Stimulated activated naive B cell treated with anti-CD40 and anti-IgM and Interleukin-4, amounts not matched to agents 10 μg/mL and 1 μg/mL and 100 μg/mL, for 72 hours (primary cell): ENCODE data around the gene PAXX.
A peak's percentile ranks its signal among the peaks of the same experiment; 100 is the strongest.

Experiments used
- ATAC-seq, 2 donors: fragments of 150-1000 bp; cut with Tn5 transposase; replicated peaks; 2 replicates each; pipeline ENCODE4 v1.10.0; 2021; ENCODE audit warnings: moderate library complexity in 1 of 2
- DNase-seq: peaks from one replicate; pipeline ENCODE4 v3.0.0; 2021
- H3K27ac Mint-ChIP-seq: one replicate; pipeline ENCODE4 v1.8.0; 2022; ENCODE audit warnings: mild to moderate bottlenecking, mixed read lengths
- H3K27me3 Mint-ChIP-seq, 2 donors: one replicate each; pipeline ENCODE4 v1.8.0; 2022; ENCODE audit warnings: mixed read lengths in 2 of 2
- H3K36me3 Mint-ChIP-seq, 2 donors: one replicate each; pipeline ENCODE4 v1.8.0; 2022; ENCODE audit warnings: mixed read lengths in 2 of 2, mild to moderate bottlenecking in 1 of 2
- H3K4me1 Mint-ChIP-seq, 2 donors: one replicate each; pipeline ENCODE4 v1.8.0; 2022; ENCODE audit warnings: mixed read lengths in 2 of 2, mild to moderate bottlenecking in 1 of 2
- H3K4me3 Mint-ChIP-seq, 2 donors: one replicate each; pipeline ENCODE4 v1.8.0; 2022; ENCODE audit warnings: mild to moderate bottlenecking in 2 of 2, mixed read lengths in 2 of 2, moderate library complexity in 1 of 2
- H3K9me3 Mint-ChIP-seq, 2 donors: one replicate each; pipeline ENCODE4 v1.8.0; 2022; ENCODE audit warnings: mixed read lengths in 2 of 2, mild to moderate bottlenecking in 1 of 2

The PAXX gene

GRCh38 chr9:136958473-136958872 lies 33.7 kb upstream of the PAXX start:
- Mint-ChIP-seq H3K4me3 (no peak overlapping the region), H3K27ac (no peak overlapping the region), H3K9me3 (peaks cover 6% of the 10 kb centered on the region in 2 donors), H3K4me1 (no peaks in the 10 kb centered on the region), H3K36me3 (peaks cover 3 to 5% of the 10 kb centered on the region in 2 donors), H3K27me3 (peaks cover 13 to 16% of the 10 kb centered on the region in 2 donors)
- DNase-seq (no peak), ATAC-seq (no peak)

DNA sequence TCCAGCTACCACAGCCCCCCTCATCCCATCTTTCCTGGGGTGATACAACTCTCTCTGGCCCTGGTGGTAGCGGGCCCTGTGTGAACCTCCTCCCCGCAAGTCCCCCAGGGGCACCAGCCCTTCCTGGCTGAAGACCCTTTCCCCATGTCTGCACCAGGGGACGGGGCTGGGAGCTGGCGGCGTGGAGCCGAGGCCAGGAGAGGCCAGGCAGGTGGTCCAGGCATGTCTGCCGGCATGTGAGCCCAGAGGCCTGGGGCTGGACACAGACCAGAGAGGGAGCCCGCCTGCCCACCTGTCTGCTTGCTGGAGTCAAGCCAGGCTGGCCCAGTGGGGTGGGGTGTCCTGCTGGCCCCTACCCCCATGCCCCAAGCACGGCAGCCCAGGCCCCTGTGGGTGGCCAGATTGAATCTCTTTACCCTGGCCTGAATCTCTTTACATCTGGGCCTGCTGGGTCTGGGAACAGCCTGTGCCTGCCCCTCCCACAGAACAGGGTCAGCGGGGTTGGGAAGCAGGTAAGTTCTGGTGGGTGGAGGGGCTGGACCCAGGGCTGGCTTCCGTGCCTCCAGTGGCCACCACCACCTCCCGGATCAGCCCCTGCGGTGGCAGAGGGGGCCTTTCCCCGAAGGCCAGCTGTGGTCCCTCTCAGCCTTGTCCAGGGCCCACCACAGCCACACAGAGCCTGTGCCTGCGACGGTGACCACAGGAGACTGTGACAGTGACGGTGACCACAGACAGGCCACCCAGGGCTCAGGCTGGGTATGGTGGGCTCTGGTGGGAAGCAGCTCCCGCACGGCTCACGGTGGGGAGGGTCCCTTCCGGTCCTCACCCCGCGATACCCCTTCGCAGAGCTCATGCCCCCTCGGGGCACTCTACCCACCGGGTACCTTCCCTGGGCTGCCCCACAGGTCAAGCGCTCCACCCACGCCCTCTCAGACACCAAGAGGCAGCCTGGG lies 33.0 kb upstream of the PAXX start:
- H3K4me3 Mint-ChIP-seq: no peak overlapping the region
- H3K27ac Mint-ChIP-seq: no peak overlapping the region
- H3K4me1 Mint-ChIP-seq: no peaks in the 10 kb centered on the region
- DNase-seq: no peak
- peaks cover 13 to 16% of the 10 kb centered on the region in 2 donors for H3K27me3 Mint-ChIP-seq
- peaks cover 6% of the 10 kb centered on the region in 2 donors for H3K9me3 Mint-ChIP-seq
- peaks cover 3 to 5% of the 10 kb centered on the region in 2 donors for H3K36me3 Mint-ChIP-seq
- no peak for ATAC-seq

DNA sequence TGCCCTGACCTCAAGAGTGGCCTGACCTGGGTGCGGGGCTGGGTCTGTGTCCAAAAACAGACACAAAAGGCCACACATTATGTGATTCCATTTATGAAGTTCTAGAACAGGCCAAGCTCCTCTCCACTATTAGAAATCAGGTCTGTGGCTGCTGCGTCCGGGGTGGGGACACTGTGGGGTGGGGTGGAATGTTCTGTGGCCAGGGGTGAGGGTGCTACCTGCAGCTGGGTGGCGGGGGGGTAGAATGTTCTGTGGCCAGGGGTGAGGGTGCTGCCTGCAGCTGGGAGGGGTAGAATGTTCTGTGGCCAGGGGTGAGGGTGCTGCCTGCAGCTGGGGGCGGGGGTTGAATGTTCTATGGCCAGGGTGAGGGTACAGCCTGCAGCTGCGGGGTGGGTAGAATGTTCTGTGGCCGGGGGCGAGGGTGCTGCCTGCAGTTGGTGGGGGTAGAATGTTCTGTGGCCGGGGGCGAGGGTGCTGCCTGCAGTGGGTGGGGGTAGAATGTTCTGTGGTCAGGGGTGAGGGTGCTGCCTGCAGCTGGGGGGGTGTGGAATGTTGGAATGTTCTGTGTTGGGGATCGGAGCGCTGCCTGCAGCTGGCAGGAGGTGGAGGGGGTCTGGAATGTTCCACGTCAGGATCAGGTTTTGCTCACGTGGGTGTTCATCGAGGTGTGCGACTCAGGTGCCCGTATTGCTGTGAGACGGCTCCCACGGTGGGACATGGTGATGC lies 31.8 kb upstream of the PAXX start:
- Mint-ChIP-seq H3K9me3 (peaks cover 6% of the 10 kb centered on the region in 2 donors), H3K4me1 (no peaks in the 10 kb centered on the region), H3K4me3 (no peak overlapping the region), H3K27me3 (peaks cover 13 to 16% of the 10 kb centered on the region in 2 donors), H3K36me3 (peaks cover 3 to 5% of the 10 kb centered on the region in 2 donors), H3K27ac (no peak overlapping the region)
- no peak for DNase-seq
- ATAC-seq: no peak

GRCh38 chr9:136960938-136961275 lies 31.3 kb upstream of the PAXX start:
- DNase-seq (no peak), ATAC-seq (no peak)
- Mint-ChIP-seq H3K36me3 (peaks cover 3 to 5% of the 10 kb centered on the region in 2 donors), H3K4me1 (peaks cover 3 to 4% of the 10 kb centered on the region in 2 donors), H3K27me3 (peaks cover 17 to 20% of the 10 kb centered on the region in 2 donors), H3K4me3 (no peak overlapping the region), H3K27ac (no peak overlapping the region), H3K9me3 (peaks cover 6% of the 10 kb centered on the region in 2 donors)

GRCh38 chr9:136961279-136962065 lies 30.8 kb upstream of the PAXX start:
- Mint-ChIP-seq H3K9me3 (peaks cover 4% of the 10 kb centered on the region in 2 donors), H3K36me3 (peaks cover 3 to 4% of the 10 kb centered on the region in 2 donors), H3K27ac (no peak overlapping the region), H3K27me3 (peaks cover 20% of the 10 kb centered on the region in 2 donors), H3K4me1 (peaks cover 7 to 10% of the 10 kb centered on the region in 2 donors), H3K4me3 (no peak overlapping the region)
- DNase-seq (no peak), ATAC-seq (no peak)

DNA sequence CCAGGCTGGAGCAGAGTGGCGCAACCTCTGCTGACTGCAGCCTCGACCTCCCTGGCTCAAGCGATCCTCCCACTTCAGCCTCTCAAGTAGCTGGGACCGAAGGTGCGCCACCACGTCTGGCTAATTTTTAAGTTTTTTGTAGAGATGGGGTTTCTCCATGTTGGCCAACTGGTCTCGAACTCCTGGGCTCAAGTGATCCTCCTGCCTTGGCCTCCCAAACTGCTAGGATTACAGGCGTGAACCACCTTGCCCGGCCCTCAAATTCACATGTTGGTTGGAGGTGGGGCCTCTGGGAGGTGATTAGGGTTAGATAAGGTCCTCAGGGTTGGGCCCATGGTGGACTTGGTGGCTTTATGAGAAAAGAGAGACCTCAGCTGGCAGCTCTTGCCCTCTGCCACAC lies 30.1 kb upstream of the PAXX start:
- no peak overlapping the region for H3K27ac Mint-ChIP-seq
- H3K4me1 Mint-ChIP-seq: peaks cover 7 to 11% of the 10 kb centered on the region in 2 donors
- DNase-seq (no peak), ATAC-seq (no peak)
- H3K27me3 Mint-ChIP-seq: peaks cover 18 to 20% of the 10 kb centered on the region in 2 donors
- no peaks in the 10 kb centered on the region for H3K9me3 Mint-ChIP-seq
- H3K4me3 Mint-ChIP-seq: no peak overlapping the region
- peaks cover 0 to 3% of the 10 kb centered on the region in 2 donors for H3K36me3 Mint-ChIP-seq

GRCh38 chr9:136962701-136963248 lies 29.4 kb upstream of the PAXX start:
- peaks cover 7 to 11% of the 10 kb centered on the region in 2 donors for H3K4me1 Mint-ChIP-seq
- no peak overlapping the region for H3K4me3 Mint-ChIP-seq
- DNase-seq (no peak), ATAC-seq (no peak)
- H3K27ac Mint-ChIP-seq: no peak overlapping the region
- H3K27me3 Mint-ChIP-seq: peaks cover 20% of the 10 kb centered on the region in 2 donors
- H3K9me3 Mint-ChIP-seq: no peaks in the 10 kb centered on the region
- peaks cover 0 to 3% of the 10 kb centered on the region in 2 donors for H3K36me3 Mint-ChIP-seq

DNA sequence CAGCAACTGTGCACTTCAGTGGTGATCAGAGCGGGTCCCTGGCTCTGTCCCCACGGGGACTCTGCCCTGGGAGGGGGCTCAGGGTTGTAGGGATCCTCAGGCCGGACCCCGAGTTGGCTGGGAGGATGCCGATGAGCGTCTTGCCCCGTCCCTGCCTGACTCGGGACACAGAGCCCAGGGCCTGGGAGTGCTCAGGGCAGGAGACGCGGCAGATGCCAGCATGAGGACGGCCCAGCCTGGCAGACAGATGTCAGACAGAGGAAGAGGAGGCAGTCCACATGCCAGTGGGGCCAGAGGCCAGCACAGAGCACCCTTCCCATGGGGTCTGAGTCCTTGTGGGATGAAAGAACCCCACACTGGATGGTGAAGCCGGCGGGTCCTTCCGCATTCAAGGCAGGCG lies 28.9 kb upstream of the PAXX start:
- peaks cover 7 to 11% of the 10 kb centered on the region in 2 donors for H3K4me1 Mint-ChIP-seq

DNA sequence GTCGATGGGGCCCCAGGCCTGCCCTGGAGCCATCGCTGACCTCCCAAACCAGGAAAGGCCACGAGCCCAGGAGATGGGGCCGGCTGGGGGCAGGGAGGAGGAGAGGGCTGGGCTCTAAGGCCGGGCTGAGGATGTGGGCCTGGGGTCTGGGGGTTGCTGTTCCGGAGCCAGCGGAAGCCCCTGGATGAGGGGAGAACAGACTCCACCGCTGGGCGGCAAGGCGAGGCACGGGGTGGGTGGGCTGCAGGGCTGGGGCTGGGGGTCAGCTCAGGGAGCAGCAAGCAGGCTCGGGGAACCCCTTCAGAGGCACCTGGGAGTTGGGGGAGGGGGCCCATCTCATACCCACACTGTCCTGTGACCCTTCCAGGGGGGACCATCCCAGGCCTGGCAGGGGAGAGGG lies 28.5 kb upstream of the PAXX start:
- no peak for ATAC-seq
- no peaks in the 10 kb centered on the region for H3K9me3 Mint-ChIP-seq
- peaks cover 7 to 11% of the 10 kb centered on the region in 2 donors for H3K4me1 Mint-ChIP-seq
- no peak overlapping the region for H3K4me3 Mint-ChIP-seq
- H3K27ac Mint-ChIP-seq: no peak overlapping the region
- peaks cover 18 to 23% of the 10 kb centered on the region in 2 donors for H3K27me3 Mint-ChIP-seq
- H3K36me3 Mint-ChIP-seq: peaks cover 0 to 2% of the 10 kb centered on the region in 2 donors
- DNase-seq: no peak

More for the DNA sequence above, 28.9 kb upstream of the PAXX start:
- no peak for DNase-seq
- Mint-ChIP-seq H3K36me3 (peaks cover 0 to 3% of the 10 kb centered on the region in 2 donors), H3K4me3 (no peak overlapping the region), H3K9me3 (no peaks in the 10 kb centered on the region), H3K27me3 (peaks cover 20 to 24% of the 10 kb centered on the region in 2 donors), H3K27ac (no peak overlapping the region)
- no peak for ATAC-seq

DNA sequence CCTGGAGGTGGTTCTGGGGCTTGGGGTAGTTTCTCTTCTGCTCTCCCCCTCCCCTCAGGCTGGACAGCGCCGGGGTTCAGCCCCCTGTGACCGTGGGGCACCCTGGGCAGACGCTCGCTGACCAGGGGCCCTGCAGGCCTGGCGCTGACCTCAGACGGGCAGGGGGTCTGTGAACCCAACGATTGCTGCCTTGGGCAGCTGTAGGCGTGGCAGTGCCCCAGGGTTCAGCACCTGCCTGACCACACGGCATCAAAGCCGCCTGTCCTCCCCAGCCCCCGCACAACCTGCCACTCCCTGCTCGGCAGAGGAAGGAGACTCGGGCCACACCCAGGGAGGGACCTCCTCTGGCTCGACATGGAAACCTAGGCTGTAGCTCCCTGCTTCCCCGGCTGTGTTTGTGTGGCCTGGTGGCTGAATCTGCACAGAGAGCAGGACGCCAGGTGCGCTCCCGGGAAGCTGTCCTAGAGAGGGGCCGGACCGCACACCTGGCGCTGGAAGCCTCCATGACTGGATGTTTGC lies 28.0 kb upstream of the PAXX start:
- Mint-ChIP-seq H3K4me1 (peaks cover 7 to 11% of the 10 kb centered on the region in 2 donors), H3K9me3 (no peaks in the 10 kb centered on the region), H3K27ac (no peak overlapping the region), H3K36me3 (no peaks in the 10 kb centered on the region), H3K4me3 (no peak overlapping the region), H3K27me3 (peaks cover 13 to 20% of the 10 kb centered on the region in 2 donors)
- DNase-seq (no peak), ATAC-seq (no peak)

GRCh38 chr9:136964833-136965422 lies 27.3 kb upstream of the PAXX start:
- Mint-ChIP-seq H3K27ac (no peak overlapping the region), H3K4me1 (peaks cover 7 to 11% of the 10 kb centered on the region in 2 donors), H3K36me3 (no peaks in the 10 kb centered on the region), H3K9me3 (no peaks in the 10 kb centered on the region), H3K4me3 (no peak overlapping the region), H3K27me3 (peaks cover 14 to 24% of the 10 kb centered on the region in 2 donors)
- no peak for ATAC-seq
- DNase-seq: no peak

GRCh38 chr9:136965771-136966484 lies 26.3 kb upstream of the PAXX start:
- Mint-ChIP-seq H3K4me1 (peaks cover 8 to 11% of the 10 kb centered on the region in 2 donors), H3K9me3 (no peaks in the 10 kb centered on the region), H3K4me3 (peak overlapping the region in 1 of 2 donors; percentile 61), H3K27me3 (peaks cover 18 to 31% of the 10 kb centered on the region in 2 donors), H3K36me3 (no peaks in the 10 kb centered on the region), H3K27ac (peak overlapping the region; percentile 16)
- DNase-seq (no peak), ATAC-seq (peak in 1 of 2 donors; percentile 76)
